ENCODE results near the gene DCANP1. TPM values are rescaled to one million over a fixed set of nuclear protein-coding genes. Genes with fewer than 3 reads are reported as not detected.

Gene DCANP1
- total and polyA plus RNA-seq, 2 experiments from 2014 or later, result not detected

- Histone ChIP-seq H3K9me3 (ENCODE audit: low read depth) (no peaks in the 10 kb centered on the region), H3K79me2 (no peaks in the 10 kb centered on the region), H3K9me2 (replicated peaks; ENCODE audit: insufficient read depth) (no peaks in the 10 kb centered on the region), H2AFZ (no peak overlapping the region), H3K27ac (no peak overlapping the region), H3K4me1 (ENCODE audit: insufficient read depth) (peaks cover 34% of the 10 kb centered on the region), H3K4me3 (no peak overlapping the region), H3K36me3 (replicated peaks; ENCODE audit: insufficient read depth, low read depth) (no peaks in the 10 kb centered on the region), H4K20me1 (ENCODE audit: insufficient read depth, poor library complexity, severe bottlenecking) (no peaks in the 10 kb centered on the region), H3K27me3 (peaks cover 81% of the 10 kb centered on the region), H3K4me2 (no peak overlapping the region)
- WGBS (ENCODE audit: low lambda C conversion rate, missing lambda C conversion rate), result 54% methylated on average over 3 of the region's 3 CpGs
- DNase-seq (ENCODE audit: low spot score), result no peak
- TF ChIP-seq EZH2 (IDR thresholded peaks at IDR 0.05; ENCODE audit: borderline replicate concordance) (peak; percentile 5), CTCF (IDR thresholded peaks at IDR 0.05; ENCODE audit: poor library complexity) (no peak)
These were observed 45.1 kb upstream of the DCANP1 start for GRCh38 chr5:135492319-135492626.

- Histone ChIP-seq H3K27ac (no peak overlapping the region), H4K20me1 (ENCODE audit: insufficient read depth, poor library complexity, severe bottlenecking) (no peaks in the 10 kb centered on the region), H3K4me2 (peak overlapping the region; percentile 75), H3K4me3 (no peak overlapping the region), H3K9me3 (ENCODE audit: low read depth) (no peaks in the 10 kb centered on the region), H3K4me1 (ENCODE audit: insufficient read depth) (peaks cover 34% of the 10 kb centered on the region), H2AFZ (no peak overlapping the region), H3K36me3 (replicated peaks; ENCODE audit: insufficient read depth, low read depth) (no peaks in the 10 kb centered on the region), H3K79me2 (no peaks in the 10 kb centered on the region), H3K9me2 (replicated peaks; ENCODE audit: insufficient read depth) (no peaks in the 10 kb centered on the region), H3K27me3 (peaks cover 81% of the 10 kb centered on the region)
- no peak for TF ChIP-seq CTCF (IDR thresholded peaks at IDR 0.05; ENCODE audit: poor library complexity)
- TF ChIP-seq EZH2phosphoT487 (IDR thresholded peaks at IDR 0.05; ENCODE audit: low read depth, severe bottlenecking, unreplicated experiment), result peak; percentile 8
- peak; percentile 10 for TF ChIP-seq EZH2 (IDR thresholded peaks at IDR 0.05; ENCODE audit: borderline replicate concordance)
- peak; percentile 63 for DNase-seq (ENCODE audit: low spot score)
- WGBS (ENCODE audit: low lambda C conversion rate, missing lambda C conversion rate), result 5% methylated on average over 31 of the region's 40 CpGs
These were observed 44.6 kb upstream of the DCANP1 start for GRCh38 chr5:135491552-135492318.

GRCh38 chr5:135491038-135491551 is 43.9 kb upstream of the DCANP1 start:
- Histone ChIP-seq H3K4me3 (no peak overlapping the region), H3K79me2 (no peaks in the 10 kb centered on the region), H3K36me3 (replicated peaks; ENCODE audit: insufficient read depth, low read depth) (no peaks in the 10 kb centered on the region), H3K9me2 (replicated peaks; ENCODE audit: insufficient read depth) (no peaks in the 10 kb centered on the region), H3K4me1 (ENCODE audit: insufficient read depth) (peaks cover 34% of the 10 kb centered on the region), H3K27me3 (peaks cover 82% of the 10 kb centered on the region), H3K9me3 (ENCODE audit: low read depth) (no peaks in the 10 kb centered on the region), H4K20me1 (ENCODE audit: insufficient read depth, poor library complexity, severe bottlenecking) (no peaks in the 10 kb centered on the region), H3K4me2 (peak overlapping the region; percentile 75), H2AFZ (no peak overlapping the region), H3K27ac (no peak overlapping the region)
- DNase-seq (ENCODE audit: low spot score), result no peak
- WGBS (ENCODE audit: low lambda C conversion rate, missing lambda C conversion rate), result 21% methylated on average over 14 of the region's 14 CpGs
- TF ChIP-seq CTCF (IDR thresholded peaks at IDR 0.05; ENCODE audit: poor library complexity), result no peak
- no peak for TF ChIP-seq EZH2 (IDR thresholded peaks at IDR 0.05; ENCODE audit: borderline replicate concordance)
- TF ChIP-seq EZH2phosphoT487 (IDR thresholded peaks at IDR 0.05; ENCODE audit: low read depth, severe bottlenecking, unreplicated experiment), result no peak
